GDM1 (cell line): ENCODE results near the gene PHPT1.
"Not testable (repeated sequence)": the region's sequence is repeated elsewhere in the genome, so short reads cannot be mapped to it uniquely, and the experiment has no call there.

Experiments
- DNase-seq: peaks from one replicate; lab custom pipeline; 2025; lab: John Stamatoyannopoulos, UW

The PHPT1 gene

GRCh38 chr9:136837146-136837855 lies 11.9 kb upstream of the PHPT1 start:
- no peak for DNase-seq

- not testable (repeated sequence) for DNase-seq
These were observed 11.3 kb upstream of the PHPT1 start for GRCh38 chr9:136837856-136838277.

GRCh38 chr9:136838314-136839228 lies 10.6 kb upstream of the PHPT1 start:
- no peak for DNase-seq

GRCh38 chr9:136839229-136840139 lies 9.7 kb upstream of the PHPT1 start:
- no peak for DNase-seq

- no peak for DNase-seq
These were observed 8.9 kb upstream of the PHPT1 start for GRCh38 chr9:136840140-136840876.

- no peak for DNase-seq
These were observed 8.1 kb upstream of the PHPT1 start for GRCh38 chr9:136840877-136841645.

GRCh38 chr9:136841646-136842379 lies 7.4 kb upstream of the PHPT1 start:
- not testable (repeated sequence) for DNase-seq

- DNase-seq, result peak; percentile 60
These were observed 6.7 kb upstream of the PHPT1 start, which contains the start of gene AJM1 for GRCh38 chr9:136842380-136842948. AJM1 (plus strand) TSS chr9:136842478; CDS start chr9:136844415, 1,937 bp downstream.

- not testable (repeated sequence) for DNase-seq
These were observed 5.9 kb upstream of the PHPT1 start for GRCh38 chr9:136843159-136843800.

- DNase-seq, result not testable (repeated sequence)
These were observed 5.1 kb upstream of the PHPT1 start for GRCh38 chr9:136843801-136844740.

- no peak for DNase-seq
These were observed 4.3 kb upstream of the PHPT1 start for GRCh38 chr9:136844761-136845464.

- no peak for DNase-seq
These were observed 3.5 kb upstream of the PHPT1 start for GRCh38 chr9:136845465-136846260.

GRCh38 chr9:136846376-136847087 lies 2.7 kb upstream of the PHPT1 start:
- DNase-seq, result no peak

GRCh38 chr9:136847088-136847825 lies 2.0 kb upstream of the PHPT1 start:
- no peak for DNase-seq
